Measurements from ENCODE around the gene PFDN2.

Gene PFDN2

DNA sequence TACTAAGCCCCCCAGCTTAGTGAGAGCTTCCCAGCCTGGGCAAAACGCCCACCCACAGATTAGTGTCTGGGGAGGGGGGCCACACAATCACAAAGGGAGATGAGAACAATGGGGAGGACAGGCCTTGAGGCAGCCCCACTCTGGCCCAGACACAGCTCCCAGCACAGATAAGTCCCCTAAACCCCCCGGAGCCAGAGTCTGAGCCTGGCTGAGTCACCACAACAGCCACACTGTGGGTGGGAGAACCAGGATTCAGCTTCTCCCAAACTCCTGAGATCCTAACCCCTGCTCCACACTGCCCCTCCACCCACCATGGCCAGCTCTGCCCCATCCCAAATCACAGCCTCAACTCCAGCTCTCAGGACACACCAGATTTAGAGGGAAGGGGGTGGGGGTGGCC lies 32.7 kb downstream of the PFDN2 start:
- H3K9ac ChIP-seq (ENCODE audit: low read length): no peak overlapping the region
- H3K4me1 ChIP-seq (ENCODE audit: insufficient read depth, low read length): no peaks in the 10 kb centered on the region
- H3K27me3 ChIP-seq (ENCODE audit: control insufficient read depth in 1 of 2, insufficient read depth in 2 of 2, low read length in 2 of 2): no peaks in the 10 kb centered on the region
- H3K36me3 ChIP-seq (ENCODE audit: insufficient read depth, low read length): no peaks in the 10 kb centered on the region
- H3K27ac ChIP-seq (ENCODE audit: low read depth, low read length): no peak overlapping the region
- H3K9me3 ChIP-seq (ENCODE audit: low read length): no peaks in the 10 kb centered on the region
- H3K4me3 ChIP-seq (ENCODE audit: low read depth in 1 of 2, low read length in 2 of 2): no peak overlapping the region

DNA sequence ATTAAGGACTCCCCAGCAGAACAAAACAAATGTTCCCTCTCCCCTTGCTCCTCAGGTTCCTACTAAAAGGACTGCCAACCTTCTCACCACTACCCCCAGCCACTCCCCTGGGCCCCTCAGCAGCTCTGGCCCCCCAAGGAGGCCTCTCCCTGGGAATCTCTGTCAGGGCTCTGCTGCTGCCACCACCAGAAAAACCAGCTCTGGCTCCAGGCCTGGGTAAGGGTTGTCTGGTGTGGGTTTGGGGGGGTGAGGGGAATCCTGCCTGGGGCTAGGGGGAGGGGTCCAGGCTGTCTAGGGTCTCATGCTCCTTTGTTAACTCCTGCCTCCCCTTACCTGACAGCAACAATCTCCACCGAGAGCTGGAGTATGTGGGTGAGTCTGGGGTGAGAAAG lies 33.2 kb downstream of the PFDN2 start:
- no peaks in the 10 kb centered on the region for H3K4me1 ChIP-seq (ENCODE audit: insufficient read depth, low read length)
- no peak overlapping the region for H3K9ac ChIP-seq (ENCODE audit: low read length)
- peaks cover 0 to under 1% of the 10 kb centered on the region in 2 donors for H3K27me3 ChIP-seq (ENCODE audit: control insufficient read depth in 1 of 2, insufficient read depth in 2 of 2, low read length in 2 of 2)
- no peaks in the 10 kb centered on the region for H3K9me3 ChIP-seq (ENCODE audit: low read length)
- H3K27ac ChIP-seq (ENCODE audit: low read depth, low read length): no peak overlapping the region
- H3K36me3 ChIP-seq (ENCODE audit: insufficient read depth, low read length): no peaks in the 10 kb centered on the region
- H3K4me3 ChIP-seq (ENCODE audit: low read depth in 1 of 2, low read length in 2 of 2): no peak overlapping the region

DNA sequence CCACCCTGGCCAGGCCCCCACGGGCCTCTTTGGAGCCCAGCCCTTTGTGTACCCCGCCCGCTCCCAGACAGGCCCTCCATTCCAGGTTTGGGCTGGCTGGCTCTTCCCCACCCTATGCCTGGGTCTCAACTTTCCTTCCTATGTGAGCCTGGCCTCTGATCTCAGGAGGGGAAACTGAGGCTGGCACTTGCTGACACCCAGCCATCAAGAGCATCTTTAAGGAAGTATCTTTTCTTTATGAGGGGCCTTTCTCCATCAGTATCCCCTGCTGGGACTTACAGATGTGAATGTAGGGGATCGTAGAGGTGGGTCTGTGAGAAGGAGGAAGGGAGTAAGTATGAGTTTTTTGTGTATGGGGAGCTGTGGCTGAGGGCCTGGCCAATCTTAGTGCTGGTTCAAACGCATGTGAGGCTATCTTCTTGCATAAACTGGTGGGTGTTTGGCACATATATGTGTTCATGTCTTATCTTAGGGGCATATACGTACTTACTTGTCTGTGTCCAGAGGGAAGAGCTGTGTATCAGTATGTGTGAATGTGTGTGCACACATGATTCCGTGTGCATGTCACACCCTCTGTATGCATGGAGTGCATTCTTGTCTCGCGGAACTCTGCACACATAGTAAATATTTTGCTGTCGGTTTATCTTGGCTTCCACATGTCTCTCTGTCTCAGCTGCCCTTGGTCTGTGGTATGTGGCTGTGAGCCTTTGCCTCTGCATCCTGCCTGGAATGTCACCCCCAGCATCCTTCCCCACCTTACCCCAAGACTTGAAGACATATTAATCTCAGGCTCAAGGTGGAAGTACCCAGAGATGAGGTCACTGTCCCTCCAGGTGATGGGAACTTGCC lies 33.9 kb downstream of the PFDN2 start:
- Histone ChIP-seq H3K27me3 (ENCODE audit: control insufficient read depth in 1 of 2, insufficient read depth in 2 of 2, low read length in 2 of 2) (peaks cover 0 to 6% of the 10 kb centered on the region in 2 donors), H3K9ac (ENCODE audit: low read length) (no peak overlapping the region), H3K4me3 (ENCODE audit: low read depth in 1 of 2, low read length in 2 of 2) (no peak overlapping the region), H3K27ac (ENCODE audit: low read depth, low read length) (no peak overlapping the region), H3K4me1 (ENCODE audit: insufficient read depth, low read length) (no peaks in the 10 kb centered on the region), H3K9me3 (ENCODE audit: low read length) (no peaks in the 10 kb centered on the region), H3K36me3 (ENCODE audit: insufficient read depth, low read length) (no peaks in the 10 kb centered on the region)

DNA sequence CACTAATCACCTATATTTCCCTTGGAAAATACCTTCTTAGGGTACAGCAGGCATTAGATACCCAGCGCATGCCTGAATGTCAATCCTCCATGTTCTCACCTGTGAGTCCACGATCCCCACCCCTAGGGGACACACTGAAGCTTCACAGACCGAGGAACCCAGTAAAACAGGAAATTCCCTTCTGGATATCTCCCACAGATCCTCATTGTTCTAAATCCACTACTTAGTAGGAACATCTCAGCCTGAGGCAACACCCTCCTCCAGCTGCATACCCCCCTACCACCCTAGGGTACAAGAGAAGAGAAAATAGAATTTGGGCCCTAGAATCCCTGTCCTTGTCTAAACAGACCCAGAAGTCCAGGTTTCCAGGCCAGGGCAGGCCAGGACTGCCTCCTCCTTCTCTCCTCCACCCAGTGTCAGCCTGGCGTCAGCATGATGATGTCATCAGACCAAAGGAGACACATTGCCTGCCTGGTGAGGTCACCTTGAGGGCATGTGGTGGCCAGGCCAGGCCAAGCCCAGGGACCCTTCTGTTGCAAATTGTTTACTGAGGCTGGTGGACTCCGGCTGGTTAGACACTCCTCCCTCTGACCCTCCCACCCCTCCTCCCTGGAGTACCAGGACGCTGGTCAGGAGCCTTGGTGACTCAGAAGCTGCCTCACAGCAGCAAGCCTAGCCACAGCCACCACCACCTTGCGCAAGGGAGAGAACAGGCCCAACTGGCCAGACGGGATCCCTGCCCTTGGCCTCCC lies 34.7 kb downstream of the PFDN2 start:
- no peak overlapping the region for H3K27ac ChIP-seq (ENCODE audit: low read depth, low read length)
- H3K4me3 ChIP-seq (ENCODE audit: low read depth in 1 of 2, low read length in 2 of 2): no peak overlapping the region
- H3K4me1 ChIP-seq (ENCODE audit: insufficient read depth, low read length): no peaks in the 10 kb centered on the region
- peaks cover 0 to 6% of the 10 kb centered on the region in 2 donors for H3K27me3 ChIP-seq (ENCODE audit: control insufficient read depth in 1 of 2, insufficient read depth in 2 of 2, low read length in 2 of 2)
- H3K36me3 ChIP-seq (ENCODE audit: insufficient read depth, low read length): no peaks in the 10 kb centered on the region
- no peaks in the 10 kb centered on the region for H3K9me3 ChIP-seq (ENCODE audit: low read length)
- H3K9ac ChIP-seq (ENCODE audit: low read length): no peak overlapping the region

DNA sequence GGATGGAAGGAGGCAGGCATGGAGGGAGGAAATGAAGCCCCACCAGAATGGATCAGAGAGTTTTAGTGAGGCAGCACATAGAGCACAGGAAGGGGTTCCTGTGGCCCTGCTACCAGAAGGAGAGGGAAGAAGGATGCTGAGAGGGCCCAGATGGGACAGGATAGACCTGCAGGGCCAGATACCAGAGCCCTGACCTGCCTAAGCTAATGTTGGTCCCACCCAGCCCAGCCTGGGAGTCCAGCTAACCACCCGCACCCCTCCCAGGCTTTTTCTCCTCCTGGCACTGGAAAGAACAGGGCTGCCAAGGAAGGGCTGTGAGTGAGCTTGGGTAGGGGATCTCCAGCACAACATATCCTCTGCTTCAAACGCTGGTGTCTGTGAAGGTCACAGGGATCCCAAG lies 35.4 kb downstream of the PFDN2 start:
- Histone ChIP-seq H3K4me1 (ENCODE audit: insufficient read depth, low read length) (no peaks in the 10 kb centered on the region), H3K36me3 (ENCODE audit: insufficient read depth, low read length) (no peaks in the 10 kb centered on the region), H3K4me3 (ENCODE audit: low read depth in 1 of 2, low read length in 2 of 2) (no peak overlapping the region), H3K27me3 (ENCODE audit: control insufficient read depth in 1 of 2, insufficient read depth in 2 of 2, low read length in 2 of 2) (peaks cover 0 to 6% of the 10 kb centered on the region in 2 donors), H3K9ac (ENCODE audit: low read length) (no peak overlapping the region), H3K9me3 (ENCODE audit: low read length) (no peaks in the 10 kb centered on the region), H3K27ac (ENCODE audit: low read depth, low read length) (no peak overlapping the region)

DNA sequence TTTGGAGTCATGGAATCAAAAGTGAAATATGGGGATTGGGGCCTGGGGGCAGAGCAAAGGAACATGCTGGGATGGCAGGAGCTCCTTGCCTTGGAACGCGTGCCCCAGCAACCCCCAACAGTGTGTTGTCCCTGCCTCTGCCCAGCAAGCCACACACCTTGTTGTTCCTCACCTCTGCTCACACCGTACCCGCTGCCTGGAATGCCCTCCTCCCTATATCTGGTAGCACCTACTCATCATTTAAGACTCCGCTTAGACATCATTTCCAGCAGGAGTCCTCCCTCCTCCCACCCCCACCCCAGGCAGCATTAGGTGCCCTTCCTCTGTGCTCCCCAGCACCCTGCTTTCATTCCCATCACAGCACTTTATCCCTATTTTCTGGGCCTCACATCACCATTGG lies 36.3 kb downstream of the PFDN2 start:
- no peak overlapping the region for H3K4me3 ChIP-seq (ENCODE audit: low read depth in 1 of 2, low read length in 2 of 2)
- no peaks in the 10 kb centered on the region for H3K36me3 ChIP-seq (ENCODE audit: insufficient read depth, low read length)
- no peaks in the 10 kb centered on the region for H3K9me3 ChIP-seq (ENCODE audit: low read length)
- H3K27me3 ChIP-seq (ENCODE audit: control insufficient read depth in 1 of 2, insufficient read depth in 2 of 2, low read length in 2 of 2): peaks cover 0 to 6% of the 10 kb centered on the region in 2 donors
- no peak overlapping the region for H3K27ac ChIP-seq (ENCODE audit: low read depth, low read length)
- no peaks in the 10 kb centered on the region for H3K4me1 ChIP-seq (ENCODE audit: insufficient read depth, low read length)
- no peak overlapping the region for H3K9ac ChIP-seq (ENCODE audit: low read length)

DNA sequence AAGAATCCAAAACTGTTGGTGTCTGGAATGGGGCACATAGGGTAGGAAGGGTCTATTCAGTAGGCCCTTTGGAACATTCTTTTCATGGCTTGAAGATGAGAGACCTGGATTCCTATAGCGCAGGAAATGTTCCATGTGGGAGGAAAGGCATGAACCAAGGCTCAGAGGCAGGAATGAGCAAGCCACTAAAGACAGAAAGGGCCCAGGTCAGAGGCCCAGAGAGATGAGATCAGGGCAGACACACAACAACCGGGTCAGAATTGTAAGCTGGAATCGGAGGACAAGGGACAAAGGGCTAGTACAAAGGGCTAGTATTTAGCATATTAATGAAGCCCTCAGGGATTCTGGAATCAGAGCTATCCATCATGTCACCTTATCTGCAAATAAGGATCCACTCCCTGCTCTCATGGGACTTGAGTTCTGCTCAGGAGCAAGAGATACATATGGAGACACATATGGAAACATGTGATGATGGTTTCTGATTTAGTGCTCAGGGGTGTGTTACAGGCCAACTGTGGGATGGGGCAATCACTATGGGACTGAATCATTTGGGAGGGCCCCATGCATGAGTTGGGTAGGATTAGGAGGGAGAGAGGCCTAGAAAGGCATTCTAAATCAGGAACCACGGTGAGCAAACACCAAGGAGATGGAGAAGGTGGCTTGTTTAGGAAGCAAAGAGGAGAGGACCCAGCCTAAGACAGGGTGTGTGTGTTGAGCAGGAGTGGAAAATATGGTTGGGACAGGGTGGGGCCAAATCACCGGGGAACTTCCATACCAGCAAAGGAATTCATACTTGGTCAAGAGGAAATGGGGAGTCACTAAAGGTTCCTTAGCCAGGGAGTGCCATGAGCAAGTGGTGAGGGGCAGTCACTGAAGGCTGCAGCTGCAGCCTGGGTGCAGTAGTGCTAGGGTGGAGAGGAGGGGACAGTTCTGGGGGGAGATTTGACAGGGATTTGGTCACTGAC lies 37.1 kb downstream of the PFDN2 start:
- H3K36me3 ChIP-seq (ENCODE audit: insufficient read depth, low read length): no peaks in the 10 kb centered on the region
- no peak overlapping the region for H3K9ac ChIP-seq (ENCODE audit: low read length)
- H3K4me3 ChIP-seq (ENCODE audit: low read depth in 1 of 2, low read length in 2 of 2): no peak overlapping the region
- H3K27me3 ChIP-seq (ENCODE audit: control insufficient read depth in 1 of 2, insufficient read depth in 2 of 2, low read length in 2 of 2): peaks cover 0 to 6% of the 10 kb centered on the region in 2 donors
- H3K27ac ChIP-seq (ENCODE audit: low read depth, low read length): no peak overlapping the region
- H3K4me1 ChIP-seq (ENCODE audit: insufficient read depth, low read length): no peaks in the 10 kb centered on the region
- no peaks in the 10 kb centered on the region for H3K9me3 ChIP-seq (ENCODE audit: low read length)

DNA sequence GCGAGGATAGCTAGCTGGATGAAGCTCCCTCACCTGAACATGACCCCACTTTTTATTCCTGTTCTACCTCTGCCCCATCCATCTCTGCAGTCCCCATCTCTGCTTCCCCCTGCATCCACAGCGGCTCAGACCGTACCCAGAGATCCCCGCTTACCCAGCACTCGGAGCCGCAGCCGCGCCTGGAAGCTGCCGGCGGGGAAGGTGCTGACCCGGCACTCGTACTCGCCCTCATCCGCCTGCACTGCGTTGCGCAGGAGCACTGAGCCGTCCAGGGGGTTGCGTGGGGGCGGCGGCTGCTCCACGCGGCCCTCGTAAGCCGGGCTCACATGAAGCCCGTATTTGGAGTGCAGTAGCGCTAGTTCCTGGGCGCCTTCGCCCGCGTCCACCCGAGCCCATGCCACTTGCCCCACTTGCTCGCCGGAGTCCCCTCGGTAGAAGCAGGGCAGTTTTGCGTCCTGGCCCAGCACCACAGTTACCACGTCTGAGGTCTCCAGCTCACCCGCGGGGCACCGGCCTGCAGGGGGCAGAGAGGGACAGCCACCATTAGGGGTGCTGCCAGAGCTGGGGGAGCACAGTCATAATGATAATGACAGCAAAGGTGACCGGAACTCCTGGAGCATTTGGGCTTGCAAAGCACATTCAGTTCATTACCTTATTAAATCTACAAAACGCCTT lies 38.3 kb downstream of the PFDN2 start:
- Histone ChIP-seq H3K9me3 (ENCODE audit: low read length) (no peaks in the 10 kb centered on the region), H3K4me1 (ENCODE audit: insufficient read depth, low read length) (no peaks in the 10 kb centered on the region), H3K9ac (ENCODE audit: low read length) (no peak overlapping the region), H3K27me3 (ENCODE audit: control insufficient read depth in 1 of 2, insufficient read depth in 2 of 2, low read length in 2 of 2) (peaks cover 0 to 6% of the 10 kb centered on the region in 2 donors), H3K36me3 (ENCODE audit: insufficient read depth, low read length) (no peaks in the 10 kb centered on the region), H3K27ac (ENCODE audit: low read depth, low read length) (no peak overlapping the region), H3K4me3 (ENCODE audit: low read depth in 1 of 2, low read length in 2 of 2) (no peak overlapping the region)

DNA sequence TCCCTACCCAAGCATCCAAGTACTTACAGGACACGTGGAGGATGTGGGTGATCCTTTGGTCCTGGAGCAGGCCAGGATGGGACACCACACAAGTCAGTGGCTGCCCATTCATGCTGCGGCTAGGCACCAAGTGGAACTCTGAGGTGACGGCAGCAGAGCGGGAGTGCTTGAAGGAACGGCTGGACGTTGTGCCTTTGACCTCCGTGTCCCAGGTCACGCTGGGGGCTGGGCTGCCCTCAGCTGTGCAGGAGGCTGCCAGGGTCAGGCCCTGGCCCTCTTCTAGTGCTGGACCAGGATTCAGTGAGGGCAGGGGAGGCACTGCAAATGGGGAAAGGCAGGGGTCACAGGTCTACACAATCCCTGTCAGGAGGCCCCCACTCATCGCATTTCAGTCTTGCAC lies 40.4 kb downstream of the PFDN2 start:
- Histone ChIP-seq H3K9ac (ENCODE audit: low read length) (no peak overlapping the region), H3K9me3 (ENCODE audit: low read length) (no peaks in the 10 kb centered on the region), H3K36me3 (ENCODE audit: insufficient read depth, low read length) (no peaks in the 10 kb centered on the region), H3K4me3 (ENCODE audit: low read depth in 1 of 2, low read length in 2 of 2) (no peak overlapping the region), H3K4me1 (ENCODE audit: insufficient read depth, low read length) (no peaks in the 10 kb centered on the region), H3K27me3 (ENCODE audit: control insufficient read depth in 1 of 2, insufficient read depth in 2 of 2, low read length in 2 of 2) (peaks cover 0 to 6% of the 10 kb centered on the region in 2 donors), H3K27ac (ENCODE audit: low read depth, low read length) (no peak overlapping the region)

DNA sequence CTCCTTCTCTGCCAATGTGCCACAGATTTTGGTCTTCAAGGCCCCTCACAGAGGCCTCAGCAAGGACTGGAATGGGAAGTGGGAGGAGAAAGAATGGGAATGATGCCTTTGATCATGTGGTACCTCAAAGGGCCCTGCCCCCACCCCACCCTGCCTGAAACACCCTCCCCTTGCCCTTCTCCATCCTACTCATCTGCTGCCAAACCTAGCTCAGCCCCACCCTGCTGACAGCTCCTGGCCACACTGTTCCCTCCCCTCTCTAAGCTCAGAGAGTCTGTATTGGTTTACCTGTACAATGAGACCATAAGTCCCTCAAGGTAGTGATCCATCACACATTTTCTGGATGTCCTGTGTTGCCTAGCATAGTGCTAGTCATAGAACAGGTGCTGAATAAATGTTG lies 41.4 kb downstream of the PFDN2 start:
- Histone ChIP-seq H3K27me3 (ENCODE audit: control insufficient read depth in 1 of 2, insufficient read depth in 2 of 2, low read length in 2 of 2) (peaks cover 0 to 6% of the 10 kb centered on the region in 2 donors), H3K4me1 (ENCODE audit: insufficient read depth, low read length) (no peaks in the 10 kb centered on the region), H3K9ac (ENCODE audit: low read length) (no peak overlapping the region), H3K27ac (ENCODE audit: low read depth, low read length) (no peak overlapping the region), H3K36me3 (ENCODE audit: insufficient read depth, low read length) (no peaks in the 10 kb centered on the region), H3K4me3 (ENCODE audit: low read depth in 1 of 2, low read length in 2 of 2) (no peak overlapping the region), H3K9me3 (ENCODE audit: low read length) (no peaks in the 10 kb centered on the region)

Data from muscle layer of colon (tissue), 2 donors.